Mucosa of rectum (tissue), 2 donors: Measurements from ENCODE around the gene PTPRO.
A peak's percentile ranks its signal among the peaks of the same experiment; 100 is the strongest.

Source experiments
- H3K27ac ChIP-seq, 2 donors: one replicate each; pipeline ENCODE4 v1.7.0; 2013; ENCODE audit warnings: inconsistent platforms in 2 of 2, low read depth in 2 of 2, low read length in 2 of 2
- H3K27me3 ChIP-seq, 2 donors: one replicate each; pipeline ENCODE4 v1.7.0; 2013; ENCODE audit warnings: low read length in 2 of 2; ENCODE audit not compliant: control insufficient read depth in 2 of 2, insufficient read depth in 2 of 2
- H3K36me3 ChIP-seq, 2 donors: one replicate each; pipeline ENCODE4 v1.7.0; 2013; ENCODE audit warnings: low read length in 2 of 2; ENCODE audit not compliant: control insufficient read depth in 2 of 2, insufficient read depth in 2 of 2
- H3K4me1 ChIP-seq, 2 donors: one replicate each; pipeline ENCODE4 v1.7.0; 2013; ENCODE audit warnings: low read length in 2 of 2, mild to moderate bottlenecking in 1 of 2; ENCODE audit not compliant: control insufficient read depth in 2 of 2, insufficient read depth in 2 of 2
- H3K4me3 ChIP-seq, 2 donors: one replicate each; pipeline ENCODE4 v1.7.0; 2013; ENCODE audit warnings: low read length in 2 of 2
- H3K9ac ChIP-seq, 2 donors: one replicate each; pipeline ENCODE4 v1.7.0; 2013; ENCODE audit warnings: low read length in 2 of 2, low read depth in 1 of 2, mild to moderate bottlenecking in 1 of 2
- H3K9me3 ChIP-seq, 2 donors: one replicate each; pipeline ENCODE4 v1.7.0; 2013; ENCODE audit warnings: low read length in 2 of 2; ENCODE audit not compliant: control insufficient read depth in 2 of 2
- donor health status: healthy.
- donor health status: Normal muscosa, but diverticular disease.

Gene PTPRO

DNA sequence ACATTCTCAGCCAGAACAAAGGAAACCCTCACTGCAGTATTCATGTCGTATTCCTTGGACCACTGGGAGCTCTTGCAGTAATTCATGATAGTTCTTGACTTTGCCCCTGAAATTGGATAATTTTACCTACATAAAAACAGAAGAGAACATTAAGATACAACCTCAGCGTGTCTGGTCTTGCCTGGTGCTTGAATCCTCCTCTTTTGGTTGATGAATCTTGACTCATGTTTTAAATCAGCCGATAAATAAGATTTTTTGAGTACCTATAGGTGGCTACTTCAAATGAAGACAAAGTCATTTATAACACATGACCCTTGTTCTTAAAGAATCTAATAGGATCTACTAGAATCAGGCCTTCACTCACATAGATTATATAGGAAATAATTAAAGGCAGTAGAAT is 221.0 kb downstream of the PTPRO start:
- Histone ChIP-seq H3K27me3 (no peaks in the 10 kb centered on the region), H3K27ac (no peak overlapping the region), H3K9ac (no peak overlapping the region), H3K4me3 (no peak overlapping the region), H3K4me1 (peaks cover 2 to 26% of the 10 kb centered on the region in 2 donors), H3K36me3 (no peaks in the 10 kb centered on the region), H3K9me3 (no peaks in the 10 kb centered on the region)

DNA sequence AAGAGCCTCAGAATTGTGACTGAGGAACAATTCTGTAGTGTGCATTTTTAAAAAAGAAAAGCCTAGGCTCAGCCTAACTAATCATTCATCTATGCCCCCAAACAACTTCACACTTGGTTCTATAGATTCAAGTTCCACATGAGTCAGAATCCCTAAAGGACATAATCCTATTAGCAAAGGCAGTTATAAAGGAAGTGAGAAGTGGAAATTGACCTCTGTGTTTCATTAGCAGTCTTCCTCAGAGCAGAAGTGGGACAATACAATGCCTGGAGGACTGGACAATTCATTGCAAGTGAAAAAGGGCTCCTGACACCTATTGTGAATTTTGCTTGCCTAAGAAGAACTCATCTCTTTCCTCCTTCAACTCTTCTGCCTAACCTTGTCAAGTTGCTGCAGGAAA is 222.3 kb downstream of the PTPRO start:
- no peak overlapping the region for H3K9ac ChIP-seq
- H3K9me3 ChIP-seq = no peaks in the 10 kb centered on the region
- no peaks in the 10 kb centered on the region for H3K36me3 ChIP-seq
- H3K4me3 ChIP-seq = peak overlapping the region in 1 of 2 donors; percentile 1
- peak overlapping the region; percentile 11 to 51 for H3K27ac ChIP-seq
- peaks cover 2 to 26% of the 10 kb centered on the region in 2 donors for H3K4me1 ChIP-seq
- H3K27me3 ChIP-seq = no peaks in the 10 kb centered on the region

DNA sequence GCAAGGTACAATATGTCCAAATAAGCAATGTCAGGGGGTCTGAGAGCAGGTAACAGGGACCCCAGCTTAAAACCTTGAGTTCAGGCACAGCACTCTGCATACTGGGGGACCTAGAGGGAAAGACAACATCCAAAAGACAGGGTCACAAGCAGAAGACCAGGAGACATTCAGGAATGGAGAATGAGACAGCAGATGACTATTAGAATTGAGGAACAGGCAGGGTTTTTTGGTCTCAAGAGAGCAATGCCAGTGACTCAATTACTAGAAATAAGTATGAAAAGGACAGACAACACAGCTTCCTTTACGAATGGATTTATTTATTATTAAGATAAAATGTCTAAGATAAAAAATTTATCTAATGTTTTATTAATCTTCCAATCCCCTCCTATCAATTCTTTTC is 223.0 kb downstream of the PTPRO start:
- Histone ChIP-seq H3K27me3 (no peaks in the 10 kb centered on the region), H3K4me1 (peaks cover 2 to 23% of the 10 kb centered on the region in 2 donors), H3K9ac (peak overlapping the region in 1 of 2 donors; percentile 39), H3K9me3 (no peaks in the 10 kb centered on the region), H3K36me3 (no peaks in the 10 kb centered on the region), H3K27ac (peak overlapping the region; percentile 11 to 51), H3K4me3 (no peak overlapping the region)

DNA sequence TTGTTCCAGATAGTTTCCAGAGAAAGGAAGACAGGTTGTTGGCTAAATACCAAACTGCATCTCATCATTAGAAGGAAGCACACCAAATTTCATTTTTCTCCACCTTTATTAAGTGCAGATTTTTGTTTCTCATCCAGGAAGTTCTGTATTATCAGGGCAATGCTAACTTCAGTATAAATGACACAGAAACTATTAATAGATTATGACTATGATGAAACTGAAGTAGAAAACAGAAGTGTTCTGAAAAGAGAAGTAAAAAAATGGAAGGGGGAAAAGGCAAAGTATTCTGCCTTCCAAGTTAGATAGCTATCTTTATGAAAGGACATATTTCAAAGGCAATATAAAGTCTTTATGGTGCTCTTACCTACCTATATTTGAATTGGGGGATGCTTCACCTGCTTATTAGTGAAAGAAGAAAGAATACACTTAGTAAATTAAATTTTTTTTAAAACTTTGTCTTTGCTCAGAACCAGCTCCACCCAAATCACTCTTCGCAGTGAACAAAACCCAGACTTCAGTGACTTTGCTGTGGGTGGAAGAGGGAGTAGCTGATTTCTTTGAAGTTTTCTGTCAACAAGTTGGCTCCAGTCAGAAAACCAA is 223.9 kb downstream of the PTPRO start:
- Histone ChIP-seq H3K27me3 (no peaks in the 10 kb centered on the region), H3K9ac (peak overlapping the region; percentile 33 to 35), H3K36me3 (no peaks in the 10 kb centered on the region), H3K4me1 (peaks cover 2 to 25% of the 10 kb centered on the region in 2 donors), H3K9me3 (no peaks in the 10 kb centered on the region), H3K27ac (peak overlapping the region; percentile 29 to 75), H3K4me3 (peak overlapping the region; percentile 50 to 60)

DNA sequence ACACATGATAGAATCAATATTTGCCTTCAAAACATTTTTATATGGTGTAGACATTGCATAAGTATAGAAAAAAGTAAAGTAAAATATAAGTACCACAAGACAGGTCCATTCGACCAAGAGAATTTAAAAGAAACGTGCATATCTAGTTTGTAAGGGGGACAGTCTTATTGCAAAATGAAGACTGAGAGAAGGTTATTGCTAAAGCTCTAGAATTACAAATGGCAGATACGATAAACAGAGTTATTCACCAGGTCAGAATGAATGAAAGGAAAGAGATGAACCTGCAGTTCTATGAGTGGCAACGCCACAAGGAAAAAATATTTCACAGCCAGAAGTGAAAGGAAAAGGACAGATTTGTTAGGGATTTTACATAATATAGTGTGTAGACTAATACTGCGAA is 224.8 kb downstream of the PTPRO start:
- Histone ChIP-seq H3K9me3 (no peaks in the 10 kb centered on the region), H3K36me3 (no peaks in the 10 kb centered on the region), H3K27me3 (no peaks in the 10 kb centered on the region), H3K27ac (peak overlapping the region; percentile 10 to 75), H3K4me1 (peaks cover 2 to 25% of the 10 kb centered on the region in 2 donors), H3K4me3 (peak overlapping the region; percentile 50 to 60), H3K9ac (peak overlapping the region; percentile 28 to 33)

DNA sequence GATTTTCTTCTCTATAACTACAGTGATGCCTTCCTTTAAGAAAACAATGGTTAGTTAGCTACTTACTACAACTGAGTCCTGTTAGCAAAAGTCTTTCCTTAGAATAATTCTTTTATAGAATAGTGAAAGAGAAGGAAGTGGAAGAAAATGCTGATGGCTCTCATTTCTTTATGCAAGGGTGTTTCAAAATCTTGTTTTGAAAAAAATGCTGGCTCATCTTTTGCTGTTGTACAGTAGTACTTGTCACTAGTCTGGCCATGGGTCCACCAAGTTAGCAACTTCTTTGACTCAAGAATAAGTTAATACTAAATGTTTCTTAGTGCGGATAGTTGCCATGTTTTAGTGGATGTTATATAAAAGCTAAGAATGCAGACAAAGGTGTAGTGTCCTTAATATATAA is 225.4 kb downstream of the PTPRO start:
- peak overlapping the region; percentile 10 to 75 for H3K27ac ChIP-seq
- peak overlapping the region; percentile 50 to 60 for H3K4me3 ChIP-seq
- no peaks in the 10 kb centered on the region for H3K9me3 ChIP-seq
- H3K27me3 ChIP-seq = no peaks in the 10 kb centered on the region
- H3K36me3 ChIP-seq = no peaks in the 10 kb centered on the region
- H3K9ac ChIP-seq = peak overlapping the region; percentile 28 to 33
- H3K4me1 ChIP-seq = peaks cover 2 to 25% of the 10 kb centered on the region in 2 donors

DNA sequence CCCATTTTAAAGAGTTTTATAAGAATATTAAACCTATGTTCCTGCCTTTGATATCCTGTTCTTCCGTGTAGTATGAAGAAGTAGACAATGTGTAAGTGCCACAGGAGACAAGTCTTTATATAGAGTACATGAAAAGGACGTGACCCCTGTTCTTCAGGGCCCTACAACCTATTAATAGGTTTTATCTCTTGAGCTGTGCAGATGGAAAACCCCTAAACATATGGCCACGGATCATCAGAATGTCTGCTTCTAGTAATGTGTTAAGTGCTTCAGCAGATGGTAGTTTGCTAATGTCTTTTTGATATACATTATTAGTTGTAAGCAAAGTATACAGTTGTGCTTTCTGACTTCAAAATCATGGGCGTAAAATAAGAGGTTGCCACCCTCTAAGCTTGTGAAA is 228.5 kb downstream of the PTPRO start:
- Histone ChIP-seq H3K4me1 (peaks cover 2 to 10% of the 10 kb centered on the region in 2 donors), H3K27me3 (no peaks in the 10 kb centered on the region), H3K4me3 (peak overlapping the region in 1 of 2 donors; percentile 4), H3K9me3 (no peaks in the 10 kb centered on the region), H3K36me3 (peaks cover 0 to 3% of the 10 kb centered on the region in 2 donors), H3K9ac (no peak overlapping the region), H3K27ac (no peak overlapping the region)

DNA sequence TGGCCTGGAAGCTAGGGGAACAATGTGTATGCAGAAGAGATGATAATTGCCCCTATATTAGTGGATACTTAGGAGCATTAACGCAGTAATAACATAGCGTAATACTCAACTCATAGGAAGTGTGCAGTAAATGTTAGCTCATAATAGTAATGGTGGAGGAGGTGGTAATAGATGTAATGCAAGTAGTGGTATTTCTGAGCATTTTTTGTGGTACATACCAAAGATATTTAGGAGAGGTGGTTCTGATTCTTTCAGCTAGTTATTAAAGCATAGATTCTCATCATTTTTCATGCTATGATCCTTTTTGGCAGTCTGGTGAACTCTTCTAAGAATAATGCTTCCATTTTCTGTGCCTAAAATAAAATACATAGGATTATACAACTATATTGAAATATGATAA is 233.1 kb downstream of the PTPRO start:
- H3K27me3 ChIP-seq = no peaks in the 10 kb centered on the region
- peaks cover 0 to 1% of the 10 kb centered on the region in 2 donors for H3K4me1 ChIP-seq
- H3K9ac ChIP-seq = no peak overlapping the region
- no peak overlapping the region for H3K4me3 ChIP-seq
- H3K36me3 ChIP-seq = peaks cover 0 to 3% of the 10 kb centered on the region in 2 donors
- H3K9me3 ChIP-seq = no peaks in the 10 kb centered on the region
- H3K27ac ChIP-seq = no peak overlapping the region

DNA sequence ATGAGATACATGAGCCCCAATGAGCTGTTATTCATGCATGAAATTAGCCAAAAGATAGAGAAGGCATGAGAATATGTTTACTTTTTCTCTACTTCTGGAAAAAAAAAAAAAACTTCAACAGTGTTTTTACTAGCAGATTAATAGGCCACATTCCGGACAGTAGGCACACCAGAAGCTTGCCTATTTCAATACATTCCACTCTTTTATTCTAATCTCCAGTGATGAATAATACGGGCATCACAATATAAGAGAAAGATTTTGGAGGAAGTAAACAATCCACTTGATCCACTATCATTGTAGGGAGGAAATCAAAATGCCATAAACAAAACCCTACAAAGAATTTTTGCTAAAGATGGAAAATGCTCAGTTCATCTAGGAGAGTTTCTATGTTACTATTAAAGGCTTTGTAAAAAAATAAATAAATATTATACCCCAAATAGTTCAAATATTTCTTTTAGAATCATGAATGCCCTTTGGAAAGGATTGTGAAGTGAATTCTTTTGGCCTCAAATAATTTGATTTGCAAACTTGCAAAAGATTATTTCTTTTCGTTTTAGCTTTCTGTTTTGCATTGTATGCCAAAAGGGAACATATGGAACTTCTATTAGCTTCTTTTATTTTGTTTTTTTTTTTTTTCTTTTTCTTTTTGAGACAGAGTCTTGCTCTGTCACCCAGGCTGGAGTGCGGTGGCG is 234.2 kb downstream of the PTPRO start:
- H3K36me3 ChIP-seq = peaks cover 0 to 3% of the 10 kb centered on the region in 2 donors
- H3K27ac ChIP-seq = no peak overlapping the region
- no peaks in the 10 kb centered on the region for H3K9me3 ChIP-seq
- H3K27me3 ChIP-seq = no peaks in the 10 kb centered on the region
- H3K9ac ChIP-seq = no peak overlapping the region
- H3K4me1 ChIP-seq = peaks cover 0 to 4% of the 10 kb centered on the region in 2 donors
- no peak overlapping the region for H3K4me3 ChIP-seq

DNA sequence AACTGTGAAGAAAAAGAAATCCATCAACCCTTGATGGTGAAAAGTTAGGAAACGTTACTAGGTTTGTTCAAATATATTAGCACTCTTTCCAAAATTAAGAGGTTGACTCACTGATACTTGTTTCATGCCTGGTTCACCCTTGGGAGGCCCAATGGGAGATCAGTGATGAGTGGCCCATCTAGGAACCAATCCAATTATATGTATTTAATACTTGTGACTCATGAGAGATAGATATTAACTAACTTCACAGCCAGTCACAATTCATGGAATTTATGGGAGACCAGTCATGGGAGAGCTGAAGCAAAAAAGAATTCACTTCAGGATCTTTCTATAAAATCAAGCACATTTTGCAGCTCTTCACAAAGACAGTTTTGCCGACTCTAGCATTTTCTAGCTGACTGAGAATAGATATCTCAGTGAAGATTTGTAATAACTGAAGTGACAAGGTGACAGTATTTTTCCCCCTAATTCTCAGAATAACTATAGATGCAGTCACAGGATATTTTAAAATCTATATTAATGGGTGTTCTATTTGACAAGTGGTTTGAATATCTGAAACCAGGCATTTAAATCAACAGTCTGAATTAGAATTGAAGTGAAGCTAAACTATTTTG is 236.7 kb downstream of the PTPRO start:
- no peak overlapping the region for H3K4me3 ChIP-seq

More for the DNA sequence above, 236.7 kb downstream of the PTPRO start:
- no peak overlapping the region for H3K9ac ChIP-seq
- no peaks in the 10 kb centered on the region for H3K27me3 ChIP-seq
- H3K36me3 ChIP-seq = no peaks in the 10 kb centered on the region
- H3K9me3 ChIP-seq = no peaks in the 10 kb centered on the region
- H3K27ac ChIP-seq = no peak overlapping the region
- H3K4me1 ChIP-seq = peaks cover 7 to 21% of the 10 kb centered on the region in 2 donors
